Hepatic stellate cell (primary cell): ENCODE measurements around the gene PLXNA2.

Source experiments
- DNase-seq: peaks from one replicate; pipeline ENCODE4 v3.0.0; 2011; ENCODE audit warnings: low spot score

PLXNA2 gene

DNA sequence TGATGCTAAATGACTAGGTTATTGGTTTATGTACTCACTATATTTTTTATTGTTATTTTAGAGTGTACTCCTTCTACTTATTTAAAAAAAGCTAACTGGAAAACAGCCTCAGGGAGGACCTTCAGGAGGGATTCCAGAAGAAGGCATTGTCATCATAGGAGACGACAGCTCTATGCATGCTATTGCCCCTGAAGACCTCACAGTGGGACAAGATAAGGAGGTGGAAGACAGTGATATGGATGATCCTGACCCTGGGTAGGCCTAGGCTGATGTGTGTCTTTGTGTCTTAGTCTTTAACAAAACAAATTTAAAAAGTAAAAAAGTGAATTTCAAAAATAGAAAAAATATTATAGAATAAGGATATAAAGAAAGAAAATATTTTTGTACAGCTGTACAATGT, 177.6 kb downstream of the PLXNA2 start:
- DNase-seq, result no peak

DNA sequence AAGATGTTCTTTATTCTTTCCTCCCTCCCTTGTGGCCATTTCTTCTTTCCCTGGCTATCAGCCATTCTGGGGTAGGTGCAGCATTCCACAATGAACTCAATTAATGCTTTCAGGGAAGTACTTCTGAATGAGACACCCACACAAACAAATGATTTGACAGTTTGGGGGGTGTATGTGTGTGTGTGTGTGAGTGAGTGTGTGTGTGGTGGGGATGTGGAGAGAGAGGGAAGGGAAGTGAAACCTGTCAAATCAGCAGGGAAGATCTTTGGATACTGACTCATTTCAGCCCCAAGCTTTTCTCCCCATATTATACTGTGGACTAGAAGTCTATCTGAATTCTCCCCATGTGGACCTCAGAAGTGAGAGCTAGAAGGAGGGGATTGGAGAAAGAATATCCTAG, 178.3 kb downstream of the PLXNA2 start:
- no peak for DNase-seq

DNA sequence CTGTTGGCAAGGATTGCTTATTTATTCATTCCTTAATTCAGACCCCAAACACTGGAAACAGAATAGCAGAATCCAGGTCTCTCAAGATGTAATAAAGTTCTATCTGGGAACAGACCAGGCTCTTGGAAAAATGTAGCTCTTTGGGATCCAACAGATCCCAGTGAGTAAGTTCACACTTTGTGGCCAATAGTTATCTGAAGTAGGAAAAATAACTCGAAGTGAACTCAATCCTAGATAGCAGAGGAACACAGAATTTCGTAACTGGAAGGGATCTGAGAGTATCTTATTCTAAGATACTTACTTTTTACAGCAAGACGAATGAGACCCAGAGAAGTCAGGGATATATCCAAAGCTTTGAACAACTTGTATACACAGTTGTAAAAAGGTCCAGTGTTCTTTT, 182.6 kb downstream of the PLXNA2 start:
- no peak for DNase-seq

DNA sequence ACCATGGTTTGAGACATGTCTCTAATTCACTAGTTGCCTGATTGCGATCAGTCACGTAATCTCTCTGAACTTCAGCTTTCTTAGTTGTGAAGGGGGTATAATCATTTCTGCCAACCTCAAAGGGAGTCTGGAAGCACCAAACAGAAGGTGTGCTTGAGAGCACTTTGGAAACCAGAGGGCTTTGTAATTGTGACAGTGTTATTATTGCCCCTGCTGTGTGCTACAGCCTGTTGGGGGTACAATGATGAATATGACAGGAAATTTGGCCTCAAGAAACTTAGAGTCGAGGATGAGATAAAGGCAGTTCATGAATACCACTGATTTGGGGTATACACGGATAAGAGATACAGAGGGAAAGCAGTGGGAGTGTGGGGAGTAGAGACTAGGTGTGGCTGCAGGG, 183.1 kb downstream of the PLXNA2 start:
- DNase-seq, result no peak

DNA sequence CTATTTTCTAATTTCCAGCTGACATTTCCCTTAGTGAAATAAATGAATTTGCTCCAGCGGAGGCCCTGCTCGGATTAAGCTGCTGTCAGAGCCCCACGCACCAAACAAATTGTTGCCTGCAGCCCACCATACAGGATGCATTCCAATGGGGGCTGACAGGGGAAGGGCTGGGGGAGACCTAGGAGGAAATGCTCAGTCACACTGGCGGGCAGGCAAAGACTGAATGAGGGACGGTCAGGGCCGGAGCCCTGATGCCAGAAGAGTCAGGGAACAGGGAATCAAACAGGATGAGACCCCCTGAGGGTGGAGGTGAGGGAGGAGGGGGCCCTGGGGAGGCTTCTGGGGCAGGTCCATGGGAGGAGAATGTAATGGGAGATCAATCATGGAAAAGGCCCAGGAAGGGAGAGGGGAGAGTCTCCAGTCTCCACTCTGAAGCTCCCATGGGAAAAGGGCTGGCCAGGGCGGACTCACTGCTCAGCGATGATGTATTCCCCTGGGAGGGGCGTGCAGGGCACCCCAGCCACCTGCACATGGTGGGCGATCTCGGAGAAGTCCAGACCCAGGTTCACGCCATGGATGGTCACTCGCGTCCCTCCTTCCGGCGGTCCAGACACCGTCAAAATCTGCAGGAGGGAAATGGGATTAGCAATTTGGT, 183.8 kb downstream of the PLXNA2 start:
- DNase-seq, result no peak

DNA sequence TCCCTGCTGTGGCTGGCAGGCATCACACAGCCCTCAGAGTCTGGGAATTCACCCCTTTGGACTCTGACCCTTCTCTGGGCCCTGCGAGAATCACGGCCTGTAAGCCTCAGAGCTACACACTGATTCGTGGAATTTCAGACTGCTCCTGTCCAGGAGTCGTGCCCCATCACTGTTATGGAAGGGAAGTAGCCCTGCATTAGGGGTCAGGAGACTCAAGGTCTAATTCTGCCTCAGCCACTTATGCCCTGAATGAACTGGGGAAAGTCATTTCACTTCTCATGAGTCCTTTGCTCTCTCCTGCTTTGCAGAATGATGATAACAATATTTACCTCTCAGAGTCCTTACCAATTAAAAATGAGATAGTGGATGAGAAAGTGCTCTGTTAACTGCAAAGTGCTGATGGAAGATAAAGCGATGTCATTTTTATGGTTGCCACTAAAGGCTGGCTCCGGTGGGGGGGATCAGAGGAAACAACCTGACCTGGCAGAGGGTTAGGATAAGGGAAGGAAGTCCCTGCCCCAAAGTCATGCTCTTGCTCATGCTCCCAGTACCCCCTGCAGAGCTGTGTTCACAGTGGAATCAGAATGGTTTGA, 184.7 kb downstream of the PLXNA2 start:
- no peak for DNase-seq

DNA sequence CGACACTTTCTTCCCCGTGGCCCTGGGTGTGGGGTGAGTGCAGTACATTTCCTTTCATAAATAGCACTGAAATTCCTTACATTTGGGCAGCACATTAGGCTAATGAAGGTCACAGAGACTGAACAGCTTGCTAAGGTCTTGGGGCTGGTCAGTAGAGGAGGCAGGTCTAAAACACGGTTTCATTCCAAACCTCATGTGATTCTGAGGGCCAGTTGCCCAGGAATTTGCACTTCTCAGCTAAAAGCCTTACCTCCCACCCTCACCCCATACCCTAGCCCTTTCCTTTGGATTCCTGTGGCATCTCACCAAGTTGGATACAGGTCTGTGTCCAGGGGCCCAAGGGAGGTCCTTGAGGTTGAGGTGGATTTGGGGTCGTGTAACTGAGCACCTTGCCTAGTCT, 185.4 kb downstream of the PLXNA2 start:
- DNase-seq, result no peak

DNA sequence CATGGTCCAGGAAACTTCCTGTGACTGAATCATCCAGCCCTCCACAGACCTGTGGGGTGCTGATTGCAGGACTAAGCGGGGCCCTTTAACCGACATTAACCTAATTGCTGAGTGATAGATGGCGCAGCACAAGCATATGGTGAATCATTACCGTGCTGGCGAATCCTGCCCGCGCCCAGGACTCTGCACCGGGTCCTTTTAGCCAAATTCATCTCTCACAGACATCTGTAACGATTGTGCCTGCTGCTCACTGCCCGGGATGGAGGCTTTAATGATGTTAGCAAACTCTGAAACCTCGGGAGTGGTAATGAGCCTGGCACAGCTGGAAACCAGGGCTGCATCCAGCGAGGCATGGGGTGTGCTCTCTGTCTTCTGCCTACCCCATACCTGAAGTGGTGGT, 185.9 kb downstream of the PLXNA2 start:
- DNase-seq, result no peak

DNA sequence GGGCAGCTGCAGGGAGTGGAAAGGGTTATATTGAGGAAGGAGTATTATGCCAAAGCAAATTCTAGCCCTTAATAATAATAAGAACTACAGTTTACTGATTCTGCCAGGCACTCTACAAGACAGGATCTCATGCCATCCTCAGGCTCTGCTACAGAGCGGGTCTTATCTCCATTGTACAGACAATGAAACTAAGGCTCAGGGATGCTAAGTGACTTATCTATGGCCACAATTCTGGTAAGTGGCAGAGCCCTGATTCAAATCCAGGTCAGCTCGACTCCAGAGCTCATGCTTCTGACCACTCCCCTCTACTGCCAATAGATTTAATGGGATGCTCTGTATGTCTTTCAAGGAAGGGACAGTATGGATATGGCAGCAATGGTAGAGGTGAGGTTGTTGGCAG, 187.1 kb downstream of the PLXNA2 start:
- DNase-seq, result no peak

DNA sequence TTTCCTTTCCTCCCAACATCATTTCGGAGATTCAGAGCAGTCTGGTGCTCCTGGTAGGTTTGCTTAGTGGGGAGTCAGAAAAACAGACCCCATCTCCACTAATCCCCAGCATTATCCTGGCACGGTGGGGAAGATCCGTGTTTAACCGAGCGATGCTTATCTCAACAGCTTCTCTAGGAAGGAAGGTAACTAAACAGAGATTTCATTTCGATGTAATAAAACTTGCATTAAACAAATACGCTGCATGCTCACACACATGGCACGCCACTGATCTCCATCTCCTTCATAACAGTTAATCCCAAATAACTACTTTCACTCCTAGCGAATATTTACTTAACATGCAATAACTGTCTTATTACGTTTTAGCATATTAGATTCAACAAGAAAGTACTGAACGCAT, 188.6 kb downstream of the PLXNA2 start:
- DNase-seq, result no peak

DNA sequence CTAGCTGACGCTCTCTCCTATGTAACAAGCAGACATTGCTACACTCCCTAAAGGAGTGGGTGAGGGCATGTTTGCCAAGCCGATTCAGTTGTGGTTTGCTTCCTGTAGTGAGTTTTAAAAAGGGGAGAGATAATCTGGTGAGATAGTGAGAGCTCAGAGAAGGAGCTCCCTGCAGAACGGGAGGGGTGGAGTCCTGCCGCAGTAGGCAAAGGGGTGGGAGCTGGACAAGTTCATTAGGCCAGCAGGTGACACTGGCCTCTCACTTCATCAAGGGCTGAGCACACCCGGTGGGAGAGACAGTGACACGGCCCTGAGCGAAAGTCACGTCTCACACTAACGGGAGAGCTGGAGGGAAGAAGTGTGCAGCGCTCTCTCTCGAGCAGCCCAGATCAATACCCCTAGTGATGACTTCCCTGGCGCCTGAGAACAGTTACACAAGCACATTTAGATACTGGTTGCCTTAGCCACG, 189.2 kb downstream of the PLXNA2 start:
- DNase-seq, result no peak

DNA sequence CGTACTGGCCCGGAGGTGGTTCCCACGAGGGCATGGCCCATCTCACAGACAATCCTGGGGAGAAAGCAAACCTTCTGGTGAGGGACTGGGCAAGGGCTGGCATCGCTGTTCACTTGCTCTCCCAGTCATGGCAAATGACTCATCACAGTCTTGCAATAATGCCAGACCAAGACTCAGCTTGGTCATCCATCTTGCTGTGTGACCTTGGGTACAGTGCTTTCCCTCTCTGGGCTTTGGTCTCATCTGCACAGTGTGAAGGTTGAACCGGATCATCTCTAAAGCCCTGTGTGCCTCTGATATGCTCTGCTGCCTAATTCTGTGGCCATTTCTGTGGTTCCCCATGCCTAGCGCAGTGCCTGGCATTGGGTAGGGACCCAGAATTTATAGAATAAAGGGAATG, 189.7 kb downstream of the PLXNA2 start:
- DNase-seq, result no peak

DNA sequence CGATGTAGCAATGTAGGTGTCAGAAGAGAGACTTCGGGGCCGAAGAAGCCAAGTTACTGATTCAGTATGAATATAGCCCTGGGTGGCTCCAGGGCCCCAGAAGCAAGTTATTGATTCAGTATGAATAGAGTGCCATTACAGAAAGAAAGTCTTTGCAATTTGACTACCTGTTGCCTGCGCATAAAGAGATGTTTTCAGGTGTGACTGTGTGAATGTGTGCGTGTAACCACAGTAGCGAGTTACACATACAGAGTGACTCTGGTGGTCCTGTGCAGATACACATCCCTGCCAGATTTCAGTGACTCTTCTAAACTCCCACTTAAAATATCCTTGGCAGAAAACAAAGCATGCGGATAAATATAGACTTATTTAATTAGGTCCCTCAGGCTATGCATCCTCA, 190.5 kb downstream of the PLXNA2 start:
- DNase-seq, result no peak

DNA sequence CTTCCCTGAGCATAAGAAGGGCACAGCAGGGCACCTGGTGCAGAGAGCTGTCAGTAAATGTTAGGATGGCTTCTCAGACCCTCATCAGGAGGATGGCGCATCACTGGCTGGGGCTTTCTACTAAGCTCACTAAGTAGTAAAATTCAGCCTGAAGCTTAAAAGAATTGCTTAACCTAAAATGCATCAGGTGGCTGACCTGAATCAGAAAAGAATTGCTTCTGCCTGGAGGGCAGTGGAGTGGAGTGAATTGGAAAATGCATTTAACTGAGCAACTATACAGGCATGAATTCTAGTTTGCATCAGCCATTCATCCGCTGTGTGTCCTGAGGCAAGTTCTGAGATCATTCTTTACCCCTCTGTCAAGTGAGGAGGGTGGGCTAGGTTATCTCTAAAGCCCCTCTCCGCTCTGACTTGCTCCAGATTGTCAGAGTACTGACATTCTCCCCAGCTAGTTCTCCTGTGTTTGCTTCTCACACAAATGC, 191.2 kb downstream of the PLXNA2 start:
- no peak for DNase-seq

DNA sequence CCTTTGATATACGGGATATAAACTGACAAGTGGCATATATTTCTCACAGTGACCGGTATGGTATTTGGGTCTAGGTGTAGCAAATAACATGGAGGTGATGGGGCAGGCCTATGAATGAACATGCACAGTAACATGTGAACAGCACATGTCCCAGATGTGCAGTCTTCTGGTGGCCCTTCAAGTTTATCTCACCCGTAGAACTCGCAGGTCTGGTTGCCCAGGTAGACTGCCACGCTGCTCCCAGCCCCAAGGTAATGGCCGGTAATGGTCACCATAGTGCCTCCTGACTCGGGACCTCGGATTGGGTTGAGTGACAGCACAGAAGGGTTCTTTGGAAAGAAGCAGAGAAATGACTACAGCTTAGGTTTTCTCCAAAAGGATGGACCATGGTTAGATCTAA, 192.0 kb downstream of the PLXNA2 start:
- no peak for DNase-seq

DNA sequence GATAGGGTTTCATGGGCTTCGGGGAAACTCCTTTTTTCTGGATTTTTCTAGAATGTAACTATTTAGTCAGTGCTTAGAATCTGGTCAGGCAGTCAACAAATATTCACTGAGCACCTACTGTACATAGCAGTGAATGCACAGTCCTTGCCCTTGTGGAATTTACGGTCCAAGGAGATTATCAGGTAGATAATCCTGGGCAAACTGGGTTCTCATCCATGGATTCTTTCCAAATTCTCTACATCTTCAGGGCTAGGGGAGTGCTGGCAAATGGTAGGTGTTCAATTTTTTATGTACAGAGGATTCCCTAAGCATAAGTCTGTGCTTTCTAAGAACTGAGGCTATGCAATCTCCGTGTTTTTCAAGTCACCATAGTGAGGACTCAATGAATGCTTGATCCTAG, 192.5 kb downstream of the PLXNA2 start:
- no peak for DNase-seq

DNA sequence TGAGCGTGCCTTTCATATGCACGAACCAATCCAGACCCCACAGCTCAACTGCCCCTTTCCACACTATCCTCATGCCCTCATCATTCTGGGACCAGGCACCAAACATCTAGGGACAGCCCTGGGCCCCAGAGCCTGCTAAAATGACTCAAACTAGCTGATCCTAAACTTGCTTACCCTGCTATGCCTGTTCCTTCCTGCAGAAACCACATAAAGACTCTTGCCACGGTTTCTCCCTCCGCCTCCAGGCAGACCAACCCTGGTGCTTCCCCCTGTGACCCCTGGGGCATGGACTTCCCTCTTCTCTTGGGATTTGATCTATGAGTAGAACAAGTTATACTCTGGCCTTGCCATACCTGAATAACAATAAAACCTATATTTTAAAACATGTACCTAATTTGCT, 195.3 kb downstream of the PLXNA2 start:
- no peak for DNase-seq

DNA sequence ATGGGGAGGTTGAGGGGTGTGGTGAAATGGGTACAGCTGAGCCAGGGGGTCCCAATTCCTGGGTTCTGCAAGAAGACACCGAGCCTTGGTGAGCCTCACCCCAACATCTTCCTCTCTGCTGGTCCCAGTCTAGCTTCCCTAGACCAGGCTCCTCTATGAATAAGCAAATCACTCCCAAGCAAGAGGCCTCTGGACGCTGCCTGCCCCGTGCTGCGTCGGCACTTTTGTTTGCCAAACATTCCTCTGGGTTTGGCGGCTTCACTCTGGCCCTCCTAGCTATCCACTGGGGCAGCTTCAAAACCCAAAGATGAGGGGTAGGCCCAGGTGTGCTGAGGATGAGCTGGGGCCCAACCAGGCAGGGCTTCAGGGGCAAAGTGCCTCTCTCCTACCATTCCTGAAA, 196.2 kb downstream of the PLXNA2 start:
- DNase-seq, result no peak

DNA sequence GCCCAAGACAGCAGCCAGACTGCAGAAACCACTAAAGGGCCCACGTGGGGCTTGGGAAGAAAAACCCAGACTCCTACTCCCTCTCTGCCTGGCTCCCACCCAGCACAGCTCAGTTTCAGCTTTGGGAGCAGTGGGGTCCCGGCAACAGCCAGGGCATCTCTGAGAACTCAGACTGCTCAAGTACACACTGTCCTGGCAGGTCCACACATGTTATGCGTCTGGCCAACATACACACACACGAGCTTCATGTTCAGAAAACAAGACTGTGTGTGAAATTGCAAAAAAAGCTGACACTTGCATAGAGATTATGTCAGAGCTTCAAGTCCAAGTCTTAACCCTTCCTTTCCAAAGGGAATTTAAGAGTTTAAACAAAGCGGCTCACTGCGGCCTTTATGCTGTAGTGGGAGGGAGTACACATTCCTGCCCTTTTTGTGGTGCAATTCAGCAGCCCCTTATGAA, 196.7 kb downstream of the PLXNA2 start:
- DNase-seq, result no peak

DNA sequence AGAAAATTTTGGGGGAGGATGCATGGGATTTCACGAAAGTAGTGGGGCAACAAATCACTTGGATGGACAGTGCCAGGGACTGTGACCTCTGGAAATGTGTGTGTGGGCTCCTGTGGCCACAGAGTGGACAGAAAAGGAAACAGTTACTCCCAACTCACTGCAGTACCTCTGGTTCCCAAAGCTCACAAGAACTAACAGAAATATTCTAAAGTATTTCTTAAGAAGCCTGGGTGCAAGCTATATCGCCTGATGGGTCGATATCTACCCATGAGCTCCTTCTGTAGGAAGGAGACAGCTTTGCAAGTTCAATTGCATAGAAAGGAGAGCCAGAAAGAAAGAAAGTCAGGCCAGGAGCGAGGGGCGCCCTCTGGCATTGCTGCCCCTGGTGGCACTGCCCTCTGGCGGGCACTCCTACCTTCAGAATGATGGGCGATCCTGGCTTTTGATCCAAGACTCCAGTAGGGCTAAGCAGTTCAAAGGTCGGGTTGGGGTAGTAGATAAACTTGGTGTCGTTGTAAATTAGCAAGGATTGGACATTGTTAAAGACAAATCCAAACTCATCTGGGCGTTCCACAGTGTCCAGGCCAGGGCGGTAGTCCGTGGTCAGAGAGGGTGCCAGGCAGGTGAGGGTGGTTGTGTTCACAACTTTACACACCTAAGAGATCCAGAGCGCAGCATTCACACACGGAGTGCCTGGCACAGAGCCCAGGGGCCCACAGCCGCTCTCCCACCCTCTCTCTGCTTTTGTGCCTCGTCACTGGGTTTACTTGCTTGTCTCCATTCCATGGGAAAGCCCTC, 198.5 kb downstream of the PLXNA2 start:
- DNase-seq, result no peak

DNA sequence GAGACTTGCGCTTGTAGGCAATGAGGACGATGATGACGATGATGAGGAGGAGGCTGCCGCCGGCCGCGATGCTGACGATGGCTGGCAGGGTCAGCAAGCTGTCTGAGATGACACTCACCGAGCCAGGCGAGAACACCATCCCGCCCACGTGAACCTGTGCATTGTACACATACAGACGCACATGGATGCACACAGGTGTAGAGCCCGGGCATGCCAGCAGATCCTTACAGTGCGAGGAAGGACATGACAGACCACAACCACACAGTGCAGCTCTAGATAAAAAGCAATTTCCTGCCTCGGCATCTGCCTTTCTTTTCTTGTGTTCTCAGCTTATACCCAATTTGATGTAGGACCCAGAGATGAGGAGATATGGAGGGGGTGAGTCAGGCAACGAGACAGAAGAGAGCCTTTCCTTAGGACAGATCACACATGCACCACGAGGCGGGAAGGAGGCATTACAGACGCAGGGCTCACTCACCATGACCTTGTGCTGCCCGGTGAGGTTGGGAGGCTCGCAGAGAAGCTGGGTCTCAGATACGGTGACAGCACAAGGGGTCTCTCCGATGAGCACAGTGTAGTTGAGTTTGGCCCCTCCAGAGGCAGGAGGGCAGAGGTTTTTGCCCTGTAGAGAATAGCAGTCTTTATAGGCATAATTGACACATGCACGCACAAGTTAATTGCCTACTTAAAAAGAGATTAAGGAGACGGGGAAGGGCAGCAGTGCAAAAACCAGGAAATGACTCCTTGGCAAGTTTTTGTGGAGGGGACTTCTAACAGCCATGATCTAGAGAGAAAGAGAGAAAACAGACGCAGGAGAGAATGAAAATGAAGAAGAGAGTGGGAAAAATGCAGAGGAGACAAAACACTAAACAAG, 199.4 kb downstream of the PLXNA2 start:
- no peak for DNase-seq

DNA sequence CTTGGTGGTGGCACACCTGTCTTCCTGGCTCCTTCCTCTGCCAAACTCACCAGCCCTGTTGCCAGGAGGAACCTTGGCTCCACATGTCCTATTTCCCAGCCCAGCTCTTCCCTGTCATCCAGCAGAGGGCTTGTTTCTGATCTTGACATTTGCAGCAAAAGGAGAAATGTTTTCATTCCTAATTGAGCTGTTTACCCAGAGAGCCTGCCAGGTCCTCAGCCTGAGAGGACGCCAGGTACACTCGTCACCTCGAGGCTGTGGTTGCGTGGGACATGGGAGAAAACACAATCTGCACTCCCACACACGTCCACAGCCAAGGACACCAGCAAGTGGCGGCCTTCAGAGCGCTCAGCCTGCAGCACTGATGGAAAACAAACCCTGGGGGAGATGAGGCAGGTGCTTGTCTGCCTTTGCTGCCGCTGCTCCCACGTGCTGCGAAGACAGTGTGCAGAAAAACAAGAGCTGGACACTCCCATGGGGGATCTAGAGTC, 200.4 kb downstream of the PLXNA2 start:
- no peak for DNase-seq
